PC-3 (cell line): ENCODE measurements around the gene CASP12. TPM values are rescaled to one million over a fixed set of nuclear protein-coding genes. Genes with fewer than 3 reads are reported as not detected.

ENCODE experiments used
- ATAC-seq: fragments of 200-7000 bp; cut with Tn5 transposase; 2 replicates; pipeline ENCODE4 v1.9.1; 2020; ENCODE audit warnings: mild to moderate bottlenecking, moderate library complexity
- BruUV-seq: library from RNA; stranded (reverse); fragments of 400-500 nt; replicated peaks from 2 replicates; lab custom pipeline; 2021; lab: Mats Ljungman, UMichigan
- CTCF ChIA-PET: fragments of 300-600 bp; sonication (Branson Sonifier 250); formaldehyde crosslinking; loops from one replicate; lab custom pipeline; 2022; ENCODE audit warnings: antibody characterized with exemption; lab: Charles Lee
- POLR2A ChIA-PET: fragments of 300-600 bp; sonication (Branson Sonifier 250); formaldehyde crosslinking; loops from one replicate; lab custom pipeline; 2022; ENCODE audit warnings: antibody characterized with exemption; ENCODE audit not compliant: unreplicated experiment; lab: Charles Lee
- DNase-seq: peaks from one replicate; pipeline ENCODE4 v3.0.0-alpha.2; 2015
- H2AFZ ChIP-seq: fragments of 300-600 bp; sonication (generic); 2 replicates; pipeline ENCODE4 v1.6.0; 2016; ENCODE audit warnings: antibody characterized with exemption, low read length
- H3F3A ChIP-seq: fragments of 300-600 bp; sonication (generic); one replicate; pipeline ENCODE4 v1.6.0; 2017; ENCODE audit warnings: antibody characterized with exemption, low read length, control low read depth, mild to moderate bottlenecking; ENCODE audit not compliant: unreplicated experiment
- H3K27ac ChIP-seq: fragments of 300-600 bp; sonication (generic); 2 replicates; pipeline ENCODE4 v1.5.1; 2016; ENCODE audit warnings: mild to moderate bottlenecking, low read length
- H3K27me3 ChIP-seq: fragments of 300-600 bp; sonication (generic); 2 replicates; pipeline ENCODE4 v1.6.1; 2016; ENCODE audit warnings: low read length, mixed read lengths
- H3K36me3 ChIP-seq: fragments of 300-600 bp; sonication (generic); 2 replicates; pipeline ENCODE4 v1.6.1; 2016; ENCODE audit warnings: low read depth, mixed run types, low read length, mixed read lengths
- H3K4me1 ChIP-seq: fragments of 300-600 bp; sonication (generic); 2 replicates; pipeline ENCODE4 v1.5.1; 2016; ENCODE audit warnings: low read length; ENCODE audit not compliant: insufficient read depth
- H3K4me2 ChIP-seq: fragments of 300-600 bp; sonication (generic); 2 replicates; pipeline ENCODE4 v1.6.0; 2016; ENCODE audit warnings: low read length
- H3K4me3 ChIP-seq: fragments of 300-600 bp; sonication (generic); 2 replicates; pipeline ENCODE4 v1.5.1; 2016; ENCODE audit warnings: mild to moderate bottlenecking, low read length, mixed read lengths
- H3K79me2 ChIP-seq: fragments of 300-600 bp; sonication (generic); 2 replicates; pipeline ENCODE4 v1.6.1; 2017; ENCODE audit warnings: low read length, mixed read lengths
- H3K9ac ChIP-seq: fragments of 300-600 bp; sonication (generic); 2 replicates; pipeline ENCODE4 v1.6.0; 2016; ENCODE audit warnings: mild to moderate bottlenecking, low read length
- H3K9me2 ChIP-seq: fragments of 300-600 bp; sonication (generic); replicated peaks from 2 replicates; pipeline ENCODE4 v1.6.1; 2016; ENCODE audit warnings: mixed run types, low read length, mixed read lengths
- H3K9me3 ChIP-seq: fragments of 300-600 bp; sonication (generic); 2 replicates; pipeline ENCODE4 v1.6.1; 2016; ENCODE audit warnings: low read length, mixed read lengths
- H4K20me1 ChIP-seq: fragments of 300-600 bp; sonication (generic); 2 replicates; pipeline ENCODE4 v1.6.1; 2016; ENCODE audit warnings: low read length, mixed read lengths
- EZH2 ChIP-seq: fragments of 300-600 bp; sonication (generic); IDR thresholded peaks from one replicate; pipeline ENCODE4 v1.6.1; 2017; ENCODE audit warnings: antibody characterized with exemption, mild to moderate bottlenecking, low read length; ENCODE audit not compliant: unreplicated experiment
- EZH2phosphoT487 ChIP-seq: fragments of 300-600 bp; sonication (generic); IDR thresholded peaks from 2 replicates; pipeline ENCODE4 v1.6.1; 2018; ENCODE audit warnings: mild to moderate bottlenecking, antibody characterized with exemption, low read length, borderline replicate concordance
- intact Hi-C: fragments of 100-400 bp; cut with micrococcal nuclease; formaldehyde crosslinking; loops from 2 replicates; pipeline ENCODE4 v1.9.0; 2023
- total RNA-seq: library from RNA; depleted of rRNA; stranded (reverse); fragments of >200 nt; gene quantifications from 2 replicates; pipeline ENCODE4 v1.2.3, GENCODE V29; 2014; rRNA removed
- TF ChIP-seq, protein P1 (sequence below): fragments of 300-600 bp; sonication (generic); conservative IDR thresholded peaks from 2 replicates; pipeline ENCODE4 v1.5.1; 2017; ENCODE audit warnings: antibody characterized with exemption, low read depth, mild to moderate bottlenecking, low read length

CASP12 gene
- total RNA-seq, 1 experiment from 2014 or later: not detected

GRCh38 chr11:104837969-104838639, 60.2 kb downstream of the CASP12 start:
- ChIA-PET POLR2A (no interaction called here), CTCF (no interaction called here)
- Histone ChIP-seq H4K20me1 (no peaks in the 10 kb centered on the region), H3K36me3 (no peaks in the 10 kb centered on the region), H3K9me3 (no peaks in the 10 kb centered on the region), H3K27ac (no peak overlapping the region), H3K79me2 (no peaks in the 10 kb centered on the region), H3F3A (no peaks in the 10 kb centered on the region), H3K4me3 (no peak overlapping the region), H3K9ac (no peak overlapping the region), H3K9me2 (no peaks in the 10 kb centered on the region), H3K4me1 (no peaks in the 10 kb centered on the region), H3K27me3 (no peaks in the 10 kb centered on the region), H3K4me2 (no peak overlapping the region), H2AFZ (no peak overlapping the region)
- TF ChIP-seq, protein P1, sequence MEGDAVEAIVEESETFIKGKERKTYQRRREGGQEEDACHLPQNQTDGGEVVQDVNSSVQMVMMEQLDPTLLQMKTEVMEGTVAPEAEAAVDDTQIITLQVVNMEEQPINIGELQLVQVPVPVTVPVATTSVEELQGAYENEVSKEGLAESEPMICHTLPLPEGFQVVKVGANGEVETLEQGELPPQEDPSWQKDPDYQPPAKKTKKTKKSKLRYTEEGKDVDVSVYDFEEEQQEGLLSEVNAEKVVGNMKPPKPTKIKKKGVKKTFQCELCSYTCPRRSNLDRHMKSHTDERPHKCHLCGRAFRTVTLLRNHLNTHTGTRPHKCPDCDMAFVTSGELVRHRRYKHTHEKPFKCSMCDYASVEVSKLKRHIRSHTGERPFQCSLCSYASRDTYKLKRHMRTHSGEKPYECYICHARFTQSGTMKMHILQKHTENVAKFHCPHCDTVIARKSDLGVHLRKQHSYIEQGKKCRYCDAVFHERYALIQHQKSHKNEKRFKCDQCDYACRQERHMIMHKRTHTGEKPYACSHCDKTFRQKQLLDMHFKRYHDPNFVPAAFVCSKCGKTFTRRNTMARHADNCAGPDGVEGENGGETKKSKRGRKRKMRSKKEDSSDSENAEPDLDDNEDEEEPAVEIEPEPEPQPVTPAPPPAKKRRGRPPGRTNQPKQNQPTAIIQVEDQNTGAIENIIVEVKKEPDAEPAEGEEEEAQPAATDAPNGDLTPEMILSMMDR: no peak
- no peak for TF ChIP-seq EZH2
- TF ChIP-seq EZH2phosphoT487: no peak
- no peak for DNase-seq
- intact Hi-C loops: loop anchor here (10.0 kb wide), 1 partner anchor 1027 kb away; no protein-coding TSS in a partner anchor
- BruUV-seq: no TSS peak
- ATAC-seq: no peak

DNA sequence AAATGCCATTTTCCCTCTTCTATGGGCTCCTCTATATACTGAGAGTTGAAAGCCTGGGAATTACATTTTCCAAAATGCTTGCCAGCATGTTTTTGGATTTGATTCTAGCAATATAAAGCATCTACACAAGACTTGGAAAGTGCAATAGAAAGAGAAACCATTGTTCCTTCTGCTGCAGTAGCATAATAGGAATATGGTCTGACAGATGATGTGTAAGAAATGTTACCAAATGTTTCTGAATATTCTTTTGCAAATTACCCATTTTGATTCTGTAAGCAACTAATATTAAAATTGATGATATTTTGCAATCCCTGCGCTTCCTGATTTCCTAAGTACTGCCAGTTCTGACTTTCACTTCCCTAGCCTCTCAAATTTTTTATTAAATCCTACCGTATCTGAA, 61.6 kb downstream of the CASP12 start:
- TF ChIP-seq EZH2 (no peak), EZH2phosphoT487 (no peak)
- TF ChIP-seq, protein P1: no peak
- no peak overlapping the region for H2AFZ ChIP-seq
- no peaks in the 10 kb centered on the region for H4K20me1 ChIP-seq
- intact Hi-C loops: loop anchor here (10.0 kb wide), 1 partner anchor 1028 kb away; no protein-coding TSS in a partner anchor
- no peaks in the 10 kb centered on the region for H3K36me3 ChIP-seq
- H3K4me2 ChIP-seq: no peak overlapping the region
- H3K27me3 ChIP-seq: no peaks in the 10 kb centered on the region
- no peaks in the 10 kb centered on the region for H3F3A ChIP-seq
- no peak for DNase-seq
- BruUV-seq: no TSS peak
- H3K4me1 ChIP-seq: no peaks in the 10 kb centered on the region
- ATAC-seq: no peak
- no peaks in the 10 kb centered on the region for H3K9me2 ChIP-seq
- H3K27ac ChIP-seq: no peak overlapping the region
- no peaks in the 10 kb centered on the region for H3K79me2 ChIP-seq
- no peak overlapping the region for H3K4me3 ChIP-seq
- ChIA-PET POLR2A (no interaction called here), CTCF (no interaction called here)
- H3K9me3 ChIP-seq: no peaks in the 10 kb centered on the region
- no peak overlapping the region for H3K9ac ChIP-seq

Other genes starting within 250 kb of the CASP12 start
- 38.5 and 40.9 TPM in 2 replicates for gene CASP4, start 70.1 kb upstream of the CASP12 start, total RNA-seq
- not detected in 2 replicates for gene CASP5, start 124.7 kb upstream of the CASP12 start, total RNA-seq
- gene CASP1, start 136.7 kb upstream of the CASP12 start, total RNA-seq: 0.33 TPM in 1 of 2 replicates, not detected in the other
- gene CARD16, start 146.9 kb upstream of the CASP12 start, total RNA-seq: not detected in 2 replicates
- gene CARD18, start 241.3 kb upstream of the CASP12 start, total RNA-seq: not detected in 2 replicates